SIG-M5 treated with dmso at 0.1 percent for 504 hours (cell line): Measurements from ENCODE around the gene PARD6G.
A peak's percentile ranks its signal among the peaks of the same experiment; 100 is the strongest.

Source experiments
- DNase-seq: peaks from one replicate; lab custom pipeline; 2025; ENCODE audit not compliant: unreplicated experiment; lab: John Stamatoyannopoulos, UW

The PARD6G gene

GRCh38 chr18:80213182-80213581 lies 34.1 kb downstream of the PARD6G start:
- DNase-seq: no peak

GRCh38 chr18:80210312-80211083 lies 36.8 kb downstream of the PARD6G start:
- DNase-seq: peak; percentile 34

GRCh38 chr18:80208620-80209019 lies 38.7 kb downstream of the PARD6G start:
- no peak for DNase-seq

GRCh38 chr18:80205294-80205693 lies 42.0 kb downstream of the PARD6G start:
- no peak for DNase-seq

- no peak for DNase-seq
These were observed 43.2 kb downstream of the PARD6G start for GRCh38 chr18:80204142-80204541.

GRCh38 chr18:80203249-80203648 lies 44.1 kb downstream of the PARD6G start:
- no peak for DNase-seq

- DNase-seq: no peak
These were observed 44.9 kb downstream of the PARD6G start for GRCh38 chr18:80202264-80202998.

GRCh38 chr18:80201739-80202138 lies 45.6 kb downstream of the PARD6G start:
- no peak for DNase-seq

GRCh38 chr18:80200932-80201672 lies 46.2 kb downstream of the PARD6G start:
- no peak for DNase-seq

- no peak for DNase-seq
These were observed 47.0 kb downstream of the PARD6G start for GRCh38 chr18:80200171-80200931.

- DNase-seq: no peak
These were observed 48.1 kb downstream of the PARD6G start for GRCh38 chr18:80198994-80199748.

GRCh38 chr18:80198391-80198790 lies 48.9 kb downstream of the PARD6G start:
- no peak for DNase-seq

- no peak for DNase-seq
These were observed 49.8 kb downstream of the PARD6G start for GRCh38 chr18:80197528-80197927.

- no peak for DNase-seq
These were observed 50.6 kb downstream of the PARD6G start for GRCh38 chr18:80196528-80197320.

- no peak for DNase-seq
These were observed 52.3 kb downstream of the PARD6G start for GRCh38 chr18:80194874-80195570.

- DNase-seq: no peak
These were observed 53.6 kb downstream of the PARD6G start for GRCh38 chr18:80193701-80194100.

GRCh38 chr18:80192653-80193385 lies 54.5 kb downstream of the PARD6G start:
- no peak for DNase-seq
